ENCODE data around the gene IL6ST. TPM values are rescaled to one million over a fixed set of nuclear protein-coding genes. Genes with fewer than 3 reads are reported as not detected.
A peak's percentile ranks its signal among the peaks of the same experiment; 100 is the strongest.
"Not testable (repeated sequence)": the region's sequence is repeated elsewhere in the genome, so short reads cannot be mapped to it uniquely, and the experiment has no call there.

The IL6ST gene
- polyA plus RNA-seq, 1 experiment, result 167 TPM

- no peak for DNase-seq (ENCODE audit: low read depth)
- peaks cover 19% of the 10 kb centered on the region for H3K36me3 ChIP-seq (ENCODE audit: control insufficient read depth, insufficient read depth, low read length)
- H3K27me3 ChIP-seq (ENCODE audit: control insufficient read depth, insufficient read depth, low read length), result no peaks in the 10 kb centered on the region
- TF ChIP-seq CTCF (IDR thresholded peaks at IDR 0.05; ENCODE audit: insufficient read depth, low read depth, low read length), result no peak
- ChIA-PET CTCF (interaction anchor here (1.7 kb wide), 1 partner anchor 19 kb away, joined by 3 read pairs; no protein-coding TSS in a partner anchor), POLR2A (no interaction called here)
- no peak overlapping the region for H3K4me3 ChIP-seq (ENCODE audit: low read depth, low read length)
These were observed 34.0 kb downstream of the IL6ST start for GRCh38 chr5:55960779-55961178.

- POLR2A ChIA-PET, result no interaction called here
- Histone ChIP-seq H3K4me3 (ENCODE audit: low read depth, low read length) (no peak overlapping the region), H3K36me3 (ENCODE audit: control insufficient read depth, insufficient read depth, low read length) (peaks cover 25% of the 10 kb centered on the region), H3K27me3 (ENCODE audit: control insufficient read depth, insufficient read depth, low read length) (no peaks in the 10 kb centered on the region)
- CTCF ChIA-PET, result no interaction called here
- TF ChIP-seq CTCF (IDR thresholded peaks at IDR 0.05; ENCODE audit: insufficient read depth, low read depth, low read length), result no peak
- no peak for DNase-seq (ENCODE audit: low read depth)
These were observed 35.6 kb downstream of the IL6ST start for GRCh38 chr5:55959208-55959607.

GRCh38 chr5:55941154-55941553, 53.6 kb downstream of the IL6ST start:
- H3K4me3 ChIP-seq (ENCODE audit: low read depth, low read length); CTCF ChIA-PET; H3K27me3 ChIP-seq (ENCODE audit: control insufficient read depth, insufficient read depth, low read length); H3K36me3 ChIP-seq (ENCODE audit: control insufficient read depth, insufficient read depth, low read length); DNase-seq (ENCODE audit: low read depth); POLR2A ChIA-PET: not testable (repeated sequence)

GRCh38 chr5:55937598-55937997, 57.2 kb downstream of the IL6ST start:
- DNase-seq (ENCODE audit: low read depth); H3K27me3 ChIP-seq (ENCODE audit: control insufficient read depth, insufficient read depth, low read length); H3K4me3 ChIP-seq (ENCODE audit: low read depth, low read length); POLR2A ChIA-PET; H3K36me3 ChIP-seq (ENCODE audit: control insufficient read depth, insufficient read depth, low read length): not testable (repeated sequence)
- CTCF ChIA-PET, result interaction anchor here (1.1 to 4.0 kb wide), 3 partner anchors 13 to 263 kb away, joined by 3 to 37 read pairs (median 14); no protein-coding TSS in a partner anchor

GRCh38 chr5:55936100-55936693, 58.6 kb downstream of the IL6ST start:
- H3K36me3 ChIP-seq (ENCODE audit: control insufficient read depth, insufficient read depth, low read length), result peaks cover 1% of the 10 kb centered on the region; the same call in 1 of the 2 replicates
- no peaks in the 10 kb centered on the region for H3K27me3 ChIP-seq (ENCODE audit: control insufficient read depth, insufficient read depth, low read length)
- ChIA-PET CTCF (interaction anchor here (0.6 to 4.0 kb wide), 22 partner anchors 8 to 335 kb away, joined by 3 to 37 read pairs (median 4); no protein-coding TSS in a partner anchor), POLR2A (interaction anchor here (0.6 kb wide), 1 partner anchor 56 kb away, joined by 21 read pairs; no protein-coding TSS in a partner anchor)
- DNase-seq (ENCODE audit: low read depth), result peak; percentile 29
- H3K4me3 ChIP-seq (ENCODE audit: low read depth, low read length), result no peak overlapping the region
- peak; percentile 91 for TF ChIP-seq CTCF (IDR thresholded peaks at IDR 0.05; ENCODE audit: insufficient read depth, low read depth, low read length)

- Histone ChIP-seq H3K36me3 (ENCODE audit: control insufficient read depth, insufficient read depth, low read length) (0 out of 2 replicates have a peak, but pooled peaks cover 1% of the 10 kb centered on the region), H3K4me3 (ENCODE audit: low read depth, low read length) (no peak overlapping the region), H3K27me3 (ENCODE audit: control insufficient read depth, insufficient read depth, low read length) (no peaks in the 10 kb centered on the region)
- TF ChIP-seq CTCF (IDR thresholded peaks at IDR 0.05; ENCODE audit: insufficient read depth, low read depth, low read length), result no peak
- ChIA-PET CTCF (interaction anchor here (1.0 to 4.0 kb wide), 17 partner anchors 9 to 336 kb away, joined by 3 to 37 read pairs (median 4); no protein-coding TSS in a partner anchor), POLR2A (no interaction called here)
- DNase-seq (ENCODE audit: low read depth), result no peak
These were observed 59.4 kb downstream of the IL6ST start for GRCh38 chr5:55935371-55935770.

Measured in BJ (cell line).